HFFc6 (cell line): ENCODE results near the gene FBP2. TPM values are rescaled to one million over a fixed set of nuclear protein-coding genes. Genes with fewer than 3 reads are reported as not detected.
A peak's percentile ranks its signal among the peaks of the same experiment; 100 is the strongest.

Source experiments
- DNase-seq: peaks from one replicate; pipeline ENCODE4 v3.0.0-alpha.2; 2018
- H3K27ac Mint-ChIP-seq: 2 replicates; pipeline ENCODE4 v1.8.0; 2020; ENCODE audit warnings: mild to moderate bottlenecking, mixed read lengths
- H3K27me3 Mint-ChIP-seq: 2 replicates; pipeline ENCODE4 v1.8.0; 2021; ENCODE audit warnings: mild to moderate bottlenecking, moderate library complexity, mixed read lengths; ENCODE audit not compliant: insufficient read depth
- H3K36me3 Mint-ChIP-seq: 2 replicates; pipeline ENCODE4 v1.8.0; 2021; ENCODE audit warnings: low read depth, mixed read lengths
- H3K4me1 Mint-ChIP-seq: 2 replicates; pipeline ENCODE4 v1.8.0; 2020; ENCODE audit warnings: low read depth, mixed read lengths
- H3K4me3 Mint-ChIP-seq: 2 replicates; pipeline ENCODE4 v1.8.0; 2020; ENCODE audit warnings: mild to moderate bottlenecking, moderate library complexity, mixed read lengths
- H3K9me3 Mint-ChIP-seq: 2 replicates; pipeline ENCODE4 v1.8.0; 2020; ENCODE audit warnings: mild to moderate bottlenecking, mixed read lengths
- total RNA-seq, 6 experiments: library from RNA; stranded (reverse); fragmentation: NEBNext Ultra II Directional; extraction: Animal tissue kit (Norgen Biotek cat#: 25700); gene quantifications; 2 replicates in 1 of 6; 3 replicates in 5 of 6; pipeline ENCODE4 v1.2.3, GENCODE V29; 2021
- TF ChIP-seq, protein P1 (sequence below): fragments of 200-600 bp; sonication (generic); IDR thresholded peaks from 2 replicates; pipeline ENCODE4 v1.5.0; 2021; ENCODE audit warnings: antibody characterized with exemption, mild to moderate bottlenecking

The FBP2 gene
- total RNA-seq, 6 experiments from 2014 or later: not detected

DNA sequence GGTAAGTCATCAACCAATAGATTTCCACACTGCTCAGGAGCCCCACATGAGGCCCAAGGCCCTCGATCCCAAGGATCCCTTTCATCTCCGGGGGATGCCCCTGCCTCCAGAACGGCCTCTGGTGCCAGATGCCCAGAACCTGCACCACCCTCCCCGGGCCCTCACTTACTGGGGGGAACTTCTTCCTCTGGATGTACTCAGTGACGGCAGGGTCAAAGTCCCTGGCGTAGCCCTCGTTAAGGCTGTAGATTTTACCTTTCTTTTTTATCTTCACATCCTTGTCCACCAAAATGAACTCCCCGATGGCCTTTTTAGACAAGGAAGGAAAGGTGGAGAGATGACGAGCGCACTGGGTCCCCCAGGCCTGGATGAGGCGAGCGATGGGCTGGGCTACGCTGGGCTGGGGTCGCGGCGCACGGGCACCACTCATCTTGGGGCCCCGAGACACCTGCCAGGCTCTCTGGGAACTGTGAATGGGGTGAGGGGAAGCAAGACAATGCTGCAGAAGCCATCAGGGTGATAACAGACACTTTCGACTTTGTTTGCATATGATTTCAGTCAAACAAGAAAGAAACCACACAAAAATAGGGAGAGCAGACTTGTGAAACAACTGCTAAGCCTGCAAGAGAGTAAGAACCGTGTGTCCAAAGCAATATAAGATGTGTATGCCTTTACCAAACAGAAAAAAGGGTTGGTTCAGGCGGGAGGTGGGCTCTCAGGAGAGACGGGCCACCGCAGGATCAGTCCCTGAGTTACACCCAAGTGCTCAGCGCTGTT is 13.2 kb upstream of the FBP2 start:
- no peak overlapping the region for H3K27ac Mint-ChIP-seq
- H3K4me3 Mint-ChIP-seq: no peak overlapping the region
- H3K27me3 Mint-ChIP-seq: peaks cover 60% of the 10 kb centered on the region
- H3K36me3 Mint-ChIP-seq: no peaks in the 10 kb centered on the region
- H3K4me1 Mint-ChIP-seq: peaks cover 6% of the 10 kb centered on the region
- DNase-seq: no peak
- TF ChIP-seq, protein P1, sequence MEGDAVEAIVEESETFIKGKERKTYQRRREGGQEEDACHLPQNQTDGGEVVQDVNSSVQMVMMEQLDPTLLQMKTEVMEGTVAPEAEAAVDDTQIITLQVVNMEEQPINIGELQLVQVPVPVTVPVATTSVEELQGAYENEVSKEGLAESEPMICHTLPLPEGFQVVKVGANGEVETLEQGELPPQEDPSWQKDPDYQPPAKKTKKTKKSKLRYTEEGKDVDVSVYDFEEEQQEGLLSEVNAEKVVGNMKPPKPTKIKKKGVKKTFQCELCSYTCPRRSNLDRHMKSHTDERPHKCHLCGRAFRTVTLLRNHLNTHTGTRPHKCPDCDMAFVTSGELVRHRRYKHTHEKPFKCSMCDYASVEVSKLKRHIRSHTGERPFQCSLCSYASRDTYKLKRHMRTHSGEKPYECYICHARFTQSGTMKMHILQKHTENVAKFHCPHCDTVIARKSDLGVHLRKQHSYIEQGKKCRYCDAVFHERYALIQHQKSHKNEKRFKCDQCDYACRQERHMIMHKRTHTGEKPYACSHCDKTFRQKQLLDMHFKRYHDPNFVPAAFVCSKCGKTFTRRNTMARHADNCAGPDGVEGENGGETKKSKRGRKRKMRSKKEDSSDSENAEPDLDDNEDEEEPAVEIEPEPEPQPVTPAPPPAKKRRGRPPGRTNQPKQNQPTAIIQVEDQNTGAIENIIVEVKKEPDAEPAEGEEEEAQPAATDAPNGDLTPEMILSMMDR: no peak
- H3K9me3 Mint-ChIP-seq: no peaks in the 10 kb centered on the region

DNA sequence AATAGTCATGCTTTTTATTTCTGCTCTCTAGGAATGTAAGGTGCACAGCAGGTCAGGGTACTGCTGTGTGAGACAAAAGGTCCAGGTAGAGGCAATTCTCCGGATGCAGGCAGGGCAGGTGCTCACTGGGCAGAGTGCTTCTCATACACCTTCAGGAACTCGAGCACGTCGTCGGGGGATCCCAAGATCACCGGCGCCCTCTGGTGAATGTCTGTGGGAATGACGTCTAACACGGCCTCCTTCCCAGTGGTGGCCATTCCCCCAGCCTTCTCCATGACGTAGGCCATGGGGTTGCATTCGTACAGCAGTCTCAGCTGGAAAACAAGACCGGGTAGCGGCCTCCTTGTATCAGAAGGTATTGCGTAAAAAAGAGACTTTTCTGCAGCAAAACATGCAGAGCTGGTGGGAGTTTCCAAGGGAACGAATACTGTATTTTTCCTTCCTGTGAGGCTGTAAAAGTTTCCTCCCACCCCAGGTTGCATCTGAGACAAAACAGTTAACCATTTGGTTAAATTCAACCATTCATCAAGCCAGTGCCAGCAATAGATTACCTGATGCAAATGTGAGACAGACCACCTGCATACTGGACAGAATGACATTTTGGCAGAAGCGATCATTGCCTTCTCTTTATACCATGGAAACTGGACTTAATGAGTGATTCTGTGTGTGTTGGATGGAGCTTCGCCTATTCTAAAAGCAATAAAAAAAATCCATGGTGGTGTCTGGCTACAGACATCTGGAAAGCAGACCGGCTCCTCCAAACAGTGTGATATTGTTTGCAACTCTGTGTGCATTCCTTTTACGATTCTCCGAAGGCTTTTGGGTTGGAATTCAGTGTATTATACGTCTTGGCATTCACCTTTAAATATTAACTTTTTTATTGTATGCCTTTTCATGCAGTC is 9.9 kb upstream of the FBP2 start:
- Mint-ChIP-seq H3K9me3 (no peaks in the 10 kb centered on the region), H3K27me3 (peaks cover 50% of the 10 kb centered on the region), H3K36me3 (no peaks in the 10 kb centered on the region), H3K4me1 (peaks cover 6% of the 10 kb centered on the region), H3K4me3 (no peak overlapping the region), H3K27ac (no peak overlapping the region)
- DNase-seq: peak; percentile 33
- TF ChIP-seq, protein P1: peak; percentile 82

DNA sequence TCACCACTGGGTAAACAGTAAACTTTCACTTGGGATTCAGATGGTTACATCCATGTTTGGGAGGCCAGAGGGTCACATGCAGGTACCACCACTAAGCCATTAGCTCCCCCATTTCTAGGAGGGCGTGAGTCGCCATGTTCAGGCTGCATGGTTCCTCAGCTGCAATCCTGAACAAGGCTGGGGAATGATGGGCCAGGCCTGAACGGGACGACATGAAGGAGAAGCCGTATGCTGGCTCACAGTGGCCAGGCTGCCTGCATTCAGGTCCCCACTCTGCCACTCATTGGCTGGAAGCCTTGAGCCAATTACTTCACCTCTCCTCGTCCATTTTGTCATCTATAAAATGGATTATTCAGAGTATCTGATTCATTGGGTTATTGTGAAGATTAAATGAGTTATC is 9.0 kb upstream of the FBP2 start:
- DNase-seq: no peak
- Mint-ChIP-seq H3K4me1 (peaks cover 6% of the 10 kb centered on the region), H3K9me3 (no peaks in the 10 kb centered on the region), H3K27me3 (peaks cover 49% of the 10 kb centered on the region), H3K27ac (no peak overlapping the region), H3K4me3 (no peak overlapping the region), H3K36me3 (no peaks in the 10 kb centered on the region)
- TF ChIP-seq, protein P1: no peak

DNA sequence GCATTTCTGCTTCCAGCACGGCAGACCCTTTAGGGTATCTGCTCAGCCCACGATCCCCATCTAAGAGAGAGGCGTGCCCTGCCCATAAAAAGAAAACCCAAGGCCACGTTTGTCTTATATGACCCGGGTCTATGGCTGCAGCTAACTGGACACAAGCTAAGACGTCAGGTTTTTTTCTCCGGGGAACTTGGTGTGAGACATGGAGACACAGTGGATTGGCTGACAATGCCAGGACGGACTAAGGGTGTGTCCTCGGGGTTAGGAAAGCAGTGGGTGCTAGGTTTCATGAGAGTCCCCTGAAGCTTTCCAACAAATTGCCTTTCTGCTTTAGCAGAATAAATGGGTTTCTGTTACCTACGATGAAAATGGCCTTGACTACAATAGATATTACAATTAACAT is 7.1 kb upstream of the FBP2 start:
- Mint-ChIP-seq H3K4me1 (peaks cover 6% of the 10 kb centered on the region), H3K27ac (no peak overlapping the region)

DNA sequence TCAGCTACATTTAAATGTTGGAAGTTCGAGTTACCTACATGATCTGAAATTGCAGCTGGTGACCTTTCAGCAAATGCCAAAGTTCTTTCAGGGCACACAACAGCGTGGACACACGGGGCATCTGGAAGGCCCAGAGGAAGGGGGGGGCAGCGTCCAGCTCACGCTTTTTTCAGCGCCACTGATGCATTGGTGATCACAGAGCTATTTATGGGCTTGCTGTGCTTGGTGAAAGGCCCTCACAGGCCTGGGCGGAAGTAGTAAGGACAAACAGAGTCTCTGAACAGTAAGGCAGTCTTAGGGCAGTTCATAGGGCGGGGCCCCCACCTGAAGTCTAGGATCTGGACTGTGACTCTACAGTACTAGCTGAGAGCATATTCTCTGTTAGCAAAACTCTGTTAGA is 6.6 kb upstream of the FBP2 start:
- no peak overlapping the region for H3K27ac Mint-ChIP-seq
- H3K36me3 Mint-ChIP-seq: no peaks in the 10 kb centered on the region
- H3K4me1 Mint-ChIP-seq: peaks cover 6% of the 10 kb centered on the region
- TF ChIP-seq, protein P1: no peak
- no peaks in the 10 kb centered on the region for H3K9me3 Mint-ChIP-seq
- no peak for DNase-seq
- H3K4me3 Mint-ChIP-seq: no peak overlapping the region
- peaks cover 30% of the 10 kb centered on the region for H3K27me3 Mint-ChIP-seq

More for the DNA sequence above, 7.1 kb upstream of the FBP2 start:
- Mint-ChIP-seq H3K27me3 (peaks cover 34% of the 10 kb centered on the region), H3K36me3 (no peaks in the 10 kb centered on the region), H3K9me3 (no peaks in the 10 kb centered on the region), H3K4me3 (no peak overlapping the region)
- TF ChIP-seq, protein P1: no peak
- no peak for DNase-seq
